ENCODE measurements around the gene YPEL4. TPM values are rescaled to one million over a fixed set of nuclear protein-coding genes. Genes with fewer than 3 reads are reported as not detected.
A peak's percentile ranks its signal among the peaks of the same experiment; 100 is the strongest.
"Not testable (repeated sequence)": the region's sequence is repeated elsewhere in the genome, so short reads cannot be mapped to it uniquely, and the experiment has no call there.

Gene YPEL4, protein sequence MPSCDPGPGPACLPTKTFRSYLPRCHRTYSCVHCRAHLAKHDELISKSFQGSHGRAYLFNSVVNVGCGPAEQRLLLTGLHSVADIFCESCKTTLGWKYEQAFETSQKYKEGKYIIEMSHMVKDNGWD
- total RNA-seq: 1 to 10 TPM in 2 of 4 donors, not detected in 2; 1.1 to 1.7 TPM

DNA sequence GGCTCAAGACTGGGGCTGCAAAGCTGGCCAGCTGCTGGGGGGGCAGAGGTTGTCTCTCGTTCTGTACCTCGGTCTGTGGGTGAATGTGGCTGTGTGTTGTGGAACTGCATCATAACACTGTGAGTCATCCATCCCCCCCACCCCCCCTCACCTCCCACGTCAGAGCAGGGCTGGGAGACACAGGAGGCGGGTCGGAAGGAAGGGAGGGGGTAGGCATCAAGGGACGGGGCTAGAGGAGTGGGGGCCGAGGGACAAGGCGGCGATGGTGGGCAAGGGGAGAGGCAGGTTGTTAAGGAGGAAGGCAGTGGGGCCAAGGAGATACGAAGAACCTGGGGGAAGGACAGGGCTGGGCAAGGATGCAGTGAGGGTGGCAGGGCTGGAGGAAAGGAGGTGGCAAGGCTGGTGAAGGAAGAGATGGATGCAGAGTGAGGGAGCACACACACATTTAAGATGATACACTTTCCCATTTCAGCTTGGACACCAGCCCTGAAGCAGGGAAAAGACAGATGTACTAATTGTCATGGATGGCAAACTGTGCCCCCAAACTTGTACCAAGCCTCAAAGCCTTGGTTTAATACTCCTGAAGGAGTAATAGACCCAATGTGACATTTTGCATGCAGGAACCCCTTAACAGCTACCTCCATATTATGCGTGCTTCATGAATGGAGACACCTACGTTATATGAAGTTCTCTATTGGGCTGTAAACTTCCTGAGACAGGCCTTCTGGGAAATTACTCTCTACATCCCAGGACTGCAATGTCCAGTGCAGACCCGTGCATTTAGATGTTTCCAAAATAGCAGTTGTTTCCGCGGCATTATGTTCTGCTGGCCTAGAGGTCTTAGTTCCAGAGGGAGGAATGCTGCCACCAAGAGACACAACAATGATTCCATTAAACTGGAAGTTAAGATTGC, at the start of gene YPEL4:
Gene YPEL4, minus strand, starts transcription at position 87 of the 913 bp plus-strand sequence. CDS start 2,805 bp downstream, outside the sequence.
- H3K36me3 ChIP-seq: no peaks in the 10 kb centered on the region
- H3K9me3 ChIP-seq: no peaks in the 10 kb centered on the region
- DNase-seq: peak in 1 of 2 donors; percentile 26
- no peak within 1 kb of the TSS for H3K27ac ChIP-seq
- 9 to 12% methylated on average over 15 of the region's 15 CpGs for WGBS, 2 donors
- TF ChIP-seq POLR2A (IDR thresholded peaks at IDR 0.05): no peak
- TF ChIP-seq, protein P1, sequence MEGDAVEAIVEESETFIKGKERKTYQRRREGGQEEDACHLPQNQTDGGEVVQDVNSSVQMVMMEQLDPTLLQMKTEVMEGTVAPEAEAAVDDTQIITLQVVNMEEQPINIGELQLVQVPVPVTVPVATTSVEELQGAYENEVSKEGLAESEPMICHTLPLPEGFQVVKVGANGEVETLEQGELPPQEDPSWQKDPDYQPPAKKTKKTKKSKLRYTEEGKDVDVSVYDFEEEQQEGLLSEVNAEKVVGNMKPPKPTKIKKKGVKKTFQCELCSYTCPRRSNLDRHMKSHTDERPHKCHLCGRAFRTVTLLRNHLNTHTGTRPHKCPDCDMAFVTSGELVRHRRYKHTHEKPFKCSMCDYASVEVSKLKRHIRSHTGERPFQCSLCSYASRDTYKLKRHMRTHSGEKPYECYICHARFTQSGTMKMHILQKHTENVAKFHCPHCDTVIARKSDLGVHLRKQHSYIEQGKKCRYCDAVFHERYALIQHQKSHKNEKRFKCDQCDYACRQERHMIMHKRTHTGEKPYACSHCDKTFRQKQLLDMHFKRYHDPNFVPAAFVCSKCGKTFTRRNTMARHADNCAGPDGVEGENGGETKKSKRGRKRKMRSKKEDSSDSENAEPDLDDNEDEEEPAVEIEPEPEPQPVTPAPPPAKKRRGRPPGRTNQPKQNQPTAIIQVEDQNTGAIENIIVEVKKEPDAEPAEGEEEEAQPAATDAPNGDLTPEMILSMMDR (IDR thresholded peaks at IDR 0.05): no peak
- intact Hi-C loops (cut with DNase I): loop anchor here (10.0 kb wide), 1 partner anchor 305 kb away; no protein-coding TSS in a partner anchor
- peaks cover 27 to 52% of the 10 kb centered on the region in 2 donors for H3K4me1 ChIP-seq
- H3K27me3 ChIP-seq: peaks cover 3% of the 10 kb centered on the region
- peak within 1 kb of the TSS in 1 of 3 donors; percentile 20 for H3K4me3 ChIP-seq (replicated peaks in 1 of 3)

DNA sequence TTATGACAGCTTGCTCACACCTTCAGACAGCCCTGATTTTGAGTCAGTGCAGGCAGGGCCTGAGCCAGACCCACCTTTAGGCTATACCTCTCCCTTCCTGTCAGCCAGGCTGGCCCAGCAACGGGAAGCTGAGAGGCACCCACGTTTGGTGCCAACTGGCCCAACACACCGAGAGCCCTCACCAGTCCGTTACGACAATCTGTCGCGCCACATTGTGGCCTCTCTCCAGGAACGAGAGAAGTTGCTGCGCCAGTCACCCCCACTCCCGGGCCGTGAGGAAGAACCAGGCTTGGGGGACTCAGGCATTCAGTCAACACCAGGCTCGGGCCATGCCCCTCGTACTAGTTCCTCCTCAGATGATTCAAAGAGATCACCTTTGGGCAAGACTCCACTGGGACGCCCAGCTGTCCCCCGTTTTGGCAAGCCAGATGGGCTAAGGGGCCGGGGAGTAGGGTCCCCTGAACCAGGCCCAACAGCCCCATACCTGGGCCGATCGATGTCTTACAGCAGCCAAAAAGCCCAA, 49.2 kb upstream of the YPEL4 start:
- no peak for DNase-seq
- intact Hi-C loops (cut with DNase I): no loop called here
- peaks cover 6 to 8% of the 10 kb centered on the region in 2 donors for H3K4me1 ChIP-seq
- peaks cover 63 to 71% of the 10 kb centered on the region in 2 donors for H3K36me3 ChIP-seq
- 93 to 96% methylated on average over 15 to 18 of the region's 18 CpGs for WGBS, 2 donors
- H3K27me3 ChIP-seq: no peaks in the 10 kb centered on the region
- H3K4me3 ChIP-seq (replicated peaks in 1 of 3): no peak overlapping the region
- H3K27ac ChIP-seq: no peak overlapping the region
- TF ChIP-seq, protein P1 (IDR thresholded peaks at IDR 0.05): no peak
- no peak for TF ChIP-seq POLR2A (IDR thresholded peaks at IDR 0.05)
- no peaks in the 10 kb centered on the region for H3K9me3 ChIP-seq

DNA sequence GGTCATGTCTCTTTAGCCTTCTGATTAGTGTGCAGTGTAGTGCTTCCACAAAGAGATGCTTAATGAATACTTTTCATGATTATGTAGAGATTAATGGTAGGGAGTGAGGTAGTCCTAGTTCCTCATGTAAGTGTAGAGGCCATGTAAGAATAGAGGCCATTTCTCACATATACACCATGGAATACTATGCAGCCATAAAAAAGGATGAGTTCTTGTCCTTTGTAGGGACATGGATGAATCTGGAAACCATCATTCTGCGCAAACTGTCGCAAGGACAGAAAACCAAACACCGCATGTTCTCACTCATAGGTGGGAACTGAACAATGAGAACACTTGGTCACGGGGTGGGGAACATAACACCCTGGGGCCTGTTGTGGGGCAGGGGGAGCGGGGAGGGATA, 40.8 kb upstream of the YPEL4 start:
- intact Hi-C loops (cut with DNase I); H3K27ac ChIP-seq; DNase-seq; H3K4me3 ChIP-seq (replicated peaks in 1 of 3); H3K4me1 ChIP-seq; H3K27me3 ChIP-seq; H3K9me3 ChIP-seq: not testable (repeated sequence)
- WGBS, 2 donors: 96 to 99% methylated on average over 5 of the region's 5 CpGs
- H3K36me3 ChIP-seq: peaks cover 71 to 83% of the 10 kb centered on the region in 2 donors

DNA sequence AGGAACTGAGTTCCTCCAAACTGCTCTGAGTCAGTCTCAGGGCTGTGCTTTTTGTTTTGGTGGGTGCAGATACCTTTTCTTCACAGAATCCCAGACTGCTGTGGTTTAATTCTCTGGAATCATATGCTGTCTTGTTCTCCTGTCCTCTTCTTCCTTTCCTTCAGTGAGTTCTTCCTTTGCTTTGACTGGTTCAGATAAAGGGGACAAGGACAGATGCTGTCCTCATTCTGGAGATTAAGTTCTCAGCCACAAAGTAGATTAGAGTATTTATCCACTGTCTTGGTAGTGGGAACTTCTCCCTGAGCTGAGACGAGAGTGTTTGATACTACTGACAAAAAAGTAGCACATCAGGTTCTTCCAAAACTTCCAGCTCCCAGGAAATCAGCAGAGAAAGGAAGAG, 31.5 kb upstream of the YPEL4 start:
- Histone ChIP-seq H3K27me3 (no peaks in the 10 kb centered on the region), H3K4me3 (replicated peaks in 1 of 3) (no peak overlapping the region), H3K4me1 (peaks cover 4 to 13% of the 10 kb centered on the region in 2 donors), H3K9me3 (no peaks in the 10 kb centered on the region), H3K27ac (no peak overlapping the region), H3K36me3 (peaks cover 19 to 25% of the 10 kb centered on the region in 2 donors)
- WGBS, 2 donors: 53 to 77% methylated on average over 1 of the region's 1 CpG
- no peak for DNase-seq
- TF ChIP-seq, protein P1 (IDR thresholded peaks at IDR 0.05): no peak
- TF ChIP-seq POLR2A (IDR thresholded peaks at IDR 0.05): no peak
- intact Hi-C loops (cut with DNase I): no loop called here

DNA sequence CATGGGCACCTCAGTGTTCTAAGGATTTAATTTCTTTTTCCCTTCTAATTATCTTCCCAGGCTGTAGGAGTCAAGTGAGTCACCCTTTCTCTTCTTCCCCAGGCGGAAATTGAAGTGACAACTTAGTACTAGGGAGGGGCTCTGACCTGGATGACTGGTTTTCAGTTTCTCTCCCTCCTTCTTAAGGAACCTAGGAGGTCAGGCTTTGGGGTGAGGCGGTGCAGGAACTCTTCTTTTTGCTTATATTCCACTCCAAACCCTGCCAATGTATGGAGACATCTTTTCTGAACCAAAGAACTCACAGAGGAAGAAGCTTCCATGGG, 30.8 kb upstream of the YPEL4 start:
- Histone ChIP-seq H3K4me1 (peaks cover 9 to 20% of the 10 kb centered on the region in 2 donors), H3K36me3 (peaks cover 19 to 23% of the 10 kb centered on the region in 2 donors), H3K27me3 (no peaks in the 10 kb centered on the region), H3K4me3 (replicated peaks in 1 of 3) (no peak overlapping the region), H3K27ac (no peak overlapping the region), H3K9me3 (no peaks in the 10 kb centered on the region)
- no peak for DNase-seq
- intact Hi-C loops (cut with DNase I): no loop called here
- 71 to 81% methylated on average over 2 of the region's 2 CpGs for WGBS, 2 donors
- TF ChIP-seq, protein P1 (IDR thresholded peaks at IDR 0.05): no peak
- TF ChIP-seq POLR2A (IDR thresholded peaks at IDR 0.05): no peak
